HT-29 (cell line): ENCODE results near the gene MEAK7. TPM values are rescaled to one million over a fixed set of nuclear protein-coding genes. Genes with fewer than 3 reads are reported as not detected.

ENCODE experiments used
- DNase-seq: peaks from one replicate; pipeline ENCODE4 v3.0.0-alpha.2; 2015; ENCODE audit warnings: low spot score
- total RNA-seq: library from RNA; depleted of rRNA; stranded (reverse); fragments of >200 nt; shearing (Covaris generic); gene quantifications from 2 replicates; pipeline ENCODE4 v1.2.3, GENCODE V29; 2014; rRNA removed

Gene MEAK7
- 7.4 and 11.3 TPM in 2 replicates for total RNA-seq

GRCh38 chr16:84504420-84505248 lies at the start of gene MEAK7:
Gene MEAK7 (minus strand): TSS chr16:84504659. CDS start chr16:84498086, 6,573 bp downstream.
- peak; percentile 98 for DNase-seq

- DNase-seq = no peak
These were observed 49.5 kb upstream of the MEAK7 start for GRCh38 chr16:84553873-84554399.

DNA sequence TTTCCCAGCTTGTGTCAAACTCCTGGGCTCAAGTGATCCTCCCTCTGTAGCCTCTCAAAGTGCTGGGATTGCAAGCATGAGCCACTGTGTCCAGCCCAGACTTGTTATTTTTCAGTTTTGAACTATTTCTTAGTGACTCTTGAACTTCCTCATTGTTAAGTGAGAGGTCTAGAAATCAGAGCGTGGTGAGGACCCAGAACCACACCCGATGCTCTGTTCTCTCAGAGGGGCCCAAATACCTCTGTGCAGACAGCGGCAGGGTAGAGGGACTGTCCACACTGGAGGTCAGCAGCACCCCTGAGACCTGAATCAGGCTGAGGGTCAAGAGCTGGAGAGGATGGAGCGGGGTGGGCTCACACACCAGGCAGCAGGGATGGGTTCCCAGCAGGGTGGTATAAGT lies 47.7 kb upstream of the MEAK7 start:
- DNase-seq = no peak

- DNase-seq = no peak
These were observed 45.6 kb upstream of the MEAK7 start for GRCh38 chr16:84550096-84550495.

- no peak for DNase-seq
These were observed 44.7 kb upstream of the MEAK7 start for GRCh38 chr16:84548971-84549844.

DNA sequence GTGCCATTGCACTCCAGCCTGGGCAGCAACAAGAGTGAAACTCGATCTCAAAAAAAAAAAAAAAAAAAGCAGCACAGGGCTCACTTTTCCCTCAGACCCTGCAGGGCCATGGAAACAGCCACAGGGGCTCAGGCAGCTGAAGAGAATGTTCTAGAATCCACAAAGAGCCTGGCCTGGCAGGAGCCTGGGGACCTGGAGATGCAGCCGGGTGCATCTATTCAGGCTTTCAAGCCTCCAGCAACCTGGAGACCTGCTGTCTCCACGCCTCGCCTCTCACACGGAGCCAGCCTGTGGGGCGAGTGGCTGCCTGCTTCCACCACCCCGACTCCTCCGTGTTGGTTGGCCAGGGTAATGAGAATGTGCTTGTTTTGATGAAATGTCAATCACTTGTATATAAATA lies 44.0 kb upstream of the MEAK7 start:
- no peak for DNase-seq

DNA sequence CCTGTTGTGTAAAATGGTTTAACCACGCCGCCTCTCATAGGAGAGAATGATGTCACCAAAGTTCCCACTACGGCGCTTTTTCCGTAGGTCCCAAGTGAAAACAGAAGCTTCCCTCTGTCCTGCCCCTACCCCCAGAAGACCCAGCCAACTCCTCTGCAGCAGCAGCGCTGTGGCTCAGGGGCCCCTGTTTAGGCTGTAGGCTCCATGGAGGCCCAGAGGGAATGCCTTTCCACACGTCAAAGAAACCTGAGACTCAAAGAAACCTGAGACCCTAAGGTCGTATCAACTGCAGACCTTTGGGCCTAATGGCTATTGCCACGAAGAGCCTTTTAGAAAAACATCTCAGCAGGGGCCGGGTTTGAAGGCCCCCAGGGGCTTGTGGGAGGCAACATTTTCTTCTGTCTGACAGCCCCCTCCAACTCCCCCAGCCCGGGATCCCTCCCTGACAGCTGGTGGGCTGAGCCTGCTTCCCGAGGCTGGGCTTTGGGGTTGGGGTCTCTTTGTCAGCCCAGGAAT lies 43.1 kb upstream of the MEAK7 start:
- no peak for DNase-seq

DNA sequence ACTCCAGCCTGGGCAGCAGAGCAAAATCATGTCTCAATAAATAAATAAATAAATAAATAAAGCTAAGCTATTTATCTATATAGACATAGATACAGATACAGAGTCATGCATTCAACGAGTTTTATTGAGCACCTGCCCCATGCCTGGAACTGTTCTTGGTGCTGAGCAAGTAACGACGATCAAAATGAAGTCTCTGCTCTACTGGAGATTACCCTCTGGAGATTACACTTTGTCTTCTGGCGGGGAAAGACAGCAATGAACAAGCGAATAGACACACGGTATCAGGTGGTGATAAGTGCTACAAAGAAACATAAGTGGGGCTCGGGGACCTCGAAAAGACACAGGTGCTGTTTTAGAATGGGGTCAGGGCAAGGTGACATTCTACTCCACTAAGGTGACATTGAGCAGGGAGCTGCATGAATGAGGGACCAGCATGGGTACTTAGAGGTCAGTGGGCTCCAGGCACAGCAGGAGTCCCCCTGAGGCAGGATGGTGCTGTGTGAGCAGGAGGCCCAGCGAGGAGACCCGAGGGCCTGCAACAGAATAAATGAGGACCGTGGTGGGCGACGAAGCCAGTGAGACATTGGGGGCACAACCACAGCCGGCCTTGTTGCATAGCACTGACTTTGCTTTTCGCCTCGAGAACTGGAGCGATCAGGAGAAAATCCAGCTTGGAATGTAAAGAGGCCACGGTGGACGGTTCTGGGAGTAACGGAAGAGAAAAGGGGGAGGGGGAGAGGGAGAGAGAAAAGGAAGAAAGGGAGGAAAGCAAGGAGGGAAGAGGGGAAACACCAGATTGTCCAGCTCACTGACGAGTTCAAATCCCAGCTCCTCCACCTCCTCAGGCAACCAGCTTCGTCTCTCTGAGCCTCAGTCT lies 42.4 kb upstream of the MEAK7 start:
- DNase-seq = no peak

GRCh38 chr16:84545114-84545737 lies 40.8 kb upstream of the MEAK7 start:
- no peak for DNase-seq

DNA sequence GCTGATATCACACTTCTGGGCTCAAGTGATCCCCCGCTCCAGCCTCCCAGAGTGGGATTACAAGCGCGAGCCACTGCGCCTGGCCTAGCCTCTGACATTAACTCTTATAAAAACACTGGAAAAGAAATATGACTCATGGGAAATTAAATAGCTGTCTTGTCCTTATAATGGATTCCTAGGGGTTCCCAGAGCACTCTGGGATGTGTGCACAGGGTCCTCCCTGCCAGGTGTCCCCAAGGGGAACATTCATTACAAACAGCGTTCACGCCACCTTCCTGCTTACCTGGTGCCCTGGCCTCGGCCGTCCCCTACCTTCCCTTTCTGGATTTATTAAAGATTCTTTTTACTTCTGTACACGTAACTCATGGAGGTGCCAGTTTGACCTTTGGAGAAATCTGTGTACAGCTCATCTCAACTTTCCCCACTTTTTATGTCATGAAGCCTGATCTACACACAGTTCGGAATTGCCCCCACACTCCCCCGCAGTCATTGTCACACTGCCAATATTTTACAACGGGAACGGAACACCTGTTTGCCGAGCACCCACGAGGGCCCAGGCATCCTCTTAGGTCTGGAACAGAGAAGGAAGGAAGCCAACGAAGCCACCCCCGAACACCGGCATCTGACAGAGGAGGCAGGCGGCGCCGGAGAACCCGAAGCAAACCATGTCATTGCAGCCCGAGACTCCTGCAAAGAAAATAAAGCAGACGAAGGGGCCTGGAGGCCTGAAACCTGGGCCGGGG lies 39.7 kb upstream of the MEAK7 start:
- no peak for DNase-seq

- no peak for DNase-seq
These were observed 38.8 kb upstream of the MEAK7 start for GRCh38 chr16:84543253-84543652.

- no peak for DNase-seq
These were observed 37.7 kb upstream of the MEAK7 start for GRCh38 chr16:84541999-84542817.

- DNase-seq = no peak
These were observed 35.7 kb upstream of the MEAK7 start for GRCh38 chr16:84540194-84540593.

DNA sequence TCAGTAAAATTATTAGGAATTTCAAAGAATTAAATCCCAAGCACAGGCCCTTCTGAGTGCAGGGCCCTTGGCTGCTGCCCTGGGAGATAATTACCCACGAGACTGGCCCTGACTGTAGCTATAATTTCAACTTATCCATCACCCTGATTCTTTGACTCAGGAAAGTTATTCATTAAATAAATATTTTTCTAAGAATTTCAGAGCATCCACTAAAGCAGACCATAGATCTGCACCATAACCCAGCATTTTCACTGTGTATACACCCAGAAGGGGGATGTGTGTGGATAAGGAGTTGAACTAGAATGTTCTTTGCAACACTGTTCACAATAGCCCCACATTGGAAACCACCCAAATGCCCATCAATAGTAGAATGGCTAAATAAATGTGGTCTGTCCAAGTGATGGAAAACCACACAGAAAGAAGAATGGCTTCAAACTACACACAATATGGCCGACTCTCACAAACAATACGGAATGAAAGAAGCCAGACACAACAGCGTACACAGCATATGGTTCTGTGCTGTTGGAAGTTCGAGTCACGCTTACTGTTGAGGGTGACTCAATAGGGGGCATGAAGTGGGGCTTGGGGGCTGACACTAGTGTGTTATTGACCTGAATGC lies 33.9 kb upstream of the MEAK7 start:
- DNase-seq = no peak

DNA sequence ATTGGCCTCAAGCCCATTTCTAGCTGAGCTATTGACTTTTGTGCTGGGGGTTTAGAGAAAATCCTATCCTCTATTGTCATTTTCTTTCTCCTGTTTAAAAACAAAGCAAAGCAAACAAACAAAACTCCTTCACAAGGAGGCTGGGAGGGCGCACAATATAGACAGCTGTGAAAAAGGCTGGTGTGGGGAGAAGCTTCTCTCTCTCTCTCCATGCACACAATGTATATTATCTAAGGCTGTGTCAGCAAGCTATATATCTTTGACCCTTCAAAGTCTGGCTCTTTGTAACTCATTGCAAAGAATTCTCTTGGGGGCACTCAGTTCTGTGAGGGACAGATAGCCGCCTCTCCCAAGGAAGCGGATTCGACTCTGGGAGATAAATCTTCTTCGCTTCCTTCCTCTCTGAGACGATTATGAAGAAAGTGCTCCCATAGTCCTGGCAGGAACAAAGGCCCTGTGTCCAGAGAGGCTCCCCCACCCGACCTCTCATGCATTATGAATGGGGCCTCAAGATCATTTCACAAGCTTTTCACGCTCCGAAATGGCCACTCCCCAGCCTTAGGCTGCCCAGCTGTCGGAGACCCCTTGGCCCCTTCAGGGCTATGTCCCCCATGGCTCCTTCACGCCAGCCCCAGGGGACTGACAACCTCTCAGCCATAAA lies 33.2 kb upstream of the MEAK7 start:
- no peak for DNase-seq

DNA sequence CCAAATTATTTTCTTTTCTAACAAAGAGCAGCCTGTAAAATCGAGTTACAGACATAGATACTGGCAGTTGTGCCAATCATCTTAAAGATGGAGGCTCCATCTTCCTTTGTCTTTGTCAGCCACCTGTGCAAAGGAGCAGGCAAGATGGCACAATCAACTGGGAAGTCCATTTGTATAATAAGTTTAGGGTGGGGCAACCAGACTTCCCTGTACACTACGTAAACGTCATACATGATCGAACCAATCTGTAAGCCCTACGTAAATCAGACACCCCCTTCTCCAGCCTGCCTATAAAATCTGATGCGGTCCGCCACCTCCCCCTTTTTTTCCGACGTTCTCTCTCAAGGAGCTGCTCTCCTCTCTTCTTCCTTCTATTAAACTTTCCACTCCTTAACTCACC lies 31.4 kb upstream of the MEAK7 start:
- no peak for DNase-seq

- DNase-seq = no peak
These were observed 30.9 kb upstream of the MEAK7 start for GRCh38 chr16:84535408-84535807.

DNA sequence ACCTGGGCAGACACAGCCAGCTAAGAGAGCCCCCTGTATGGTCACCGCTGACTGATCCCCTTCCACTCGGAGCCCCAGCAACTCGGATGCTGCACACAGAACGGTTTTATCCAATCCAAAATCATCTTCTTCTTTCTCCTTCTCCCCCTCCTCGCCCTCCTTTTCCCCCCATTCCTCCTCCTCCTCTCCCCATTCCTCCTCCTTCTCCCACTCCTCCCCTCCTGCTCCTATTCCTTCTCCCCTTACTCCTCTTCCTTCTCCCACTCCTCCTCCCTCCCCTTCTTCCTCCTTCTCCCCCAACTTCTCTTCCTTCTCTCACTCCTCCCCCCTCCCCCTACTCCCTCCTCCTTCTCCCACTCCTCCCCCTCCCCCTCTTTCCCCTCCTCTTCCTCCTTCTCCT lies 30.4 kb upstream of the MEAK7 start:
- no peak for DNase-seq
